Neural cell (in vitro differentiated cells): ENCODE results near the gene TUG1. TPM values are rescaled to one million over a fixed set of nuclear protein-coding genes. Genes with fewer than 3 reads are reported as not detected.

Source experiments
- H2AFZ ChIP-seq: fragments of 200-600, 300-800 bp; sonication (generic), shearing (Covaris generic); 2 replicates; pipeline ENCODE4 v1.6.0; 2014; ENCODE audit warnings: low read depth, mild to moderate bottlenecking, antibody characterized with exemption, low read length, moderate library complexity
- H3F3A ChIP-seq: fragments of 200-600 bp; shearing (Covaris generic); 2 replicates; pipeline ENCODE4 v1.6.1; 2016; ENCODE audit warnings: mild to moderate bottlenecking, moderate library complexity, mixed read lengths, antibody characterized with exemption, low read length; ENCODE audit not compliant: insufficient read depth, poor library complexity, severe bottlenecking
- H3K27ac ChIP-seq: fragments of 200-600, 300-800 bp; sonication (generic), shearing (Covaris generic); 2 replicates; pipeline ENCODE4 v1.5.1; 2014; ENCODE audit warnings: mild to moderate bottlenecking, low read length, moderate library complexity
- H3K27me3 ChIP-seq: fragments of 300-800, 200-600 bp; sonication (generic), shearing (Covaris generic); 2 replicates; pipeline ENCODE4 v1.6.0; 2014; ENCODE audit warnings: mild to moderate bottlenecking, low read depth, low read length, moderate library complexity; ENCODE audit not compliant: insufficient read depth
- H3K36me3 ChIP-seq: fragments of 300-800, 200-600 bp; sonication (generic), shearing (Covaris generic); 2 replicates; pipeline ENCODE4 v1.5.1; 2014; ENCODE audit warnings: mild to moderate bottlenecking, antibody characterized with exemption, low read length, moderate library complexity; ENCODE audit not compliant: insufficient read depth
- H3K4me2 ChIP-seq: fragments of 300-800, 200-600 bp; sonication (generic), shearing (Covaris generic); 2 replicates; pipeline ENCODE4 v1.6.0; 2014; ENCODE audit warnings: mild to moderate bottlenecking, low read length
- H3K4me3 ChIP-seq: fragments of 300-800, 200-600 bp; sonication (generic), shearing (Covaris generic); 2 replicates; pipeline ENCODE4 v1.5.1; 2014; ENCODE audit warnings: mild to moderate bottlenecking, low read length, moderate library complexity
- H3K79me2 ChIP-seq: fragments of 200-600 bp; shearing (Covaris generic); replicated peaks from 2 replicates; pipeline ENCODE4 v1.6.0; 2014; ENCODE audit warnings: mild to moderate bottlenecking, low read length, moderate library complexity; ENCODE audit not compliant: insufficient read depth
- H3K9ac ChIP-seq: fragments of 300-800, 200-600 bp; sonication (generic), shearing (Covaris generic); 2 replicates; pipeline ENCODE4 v1.6.1; 2016; ENCODE audit warnings: mild to moderate bottlenecking, low read length, mixed read lengths
- H3K9me2 ChIP-seq: fragments of 200-600 bp; shearing (Covaris generic); 2 replicates; pipeline ENCODE4 v1.6.1; 2016; ENCODE audit warnings: mild to moderate bottlenecking, low read length, mixed read lengths; ENCODE audit not compliant: insufficient read depth
- H3K9me3 ChIP-seq: fragments of 200-600, 300-800 bp; sonication (generic), shearing (Covaris generic); 2 replicates; pipeline ENCODE4 v1.6.1; 2016; ENCODE audit warnings: mild to moderate bottlenecking, mixed run types, low read length, moderate library complexity, mixed read lengths
- H4K20me1 ChIP-seq: fragments of 200-600 bp; shearing (Covaris generic); 2 replicates; pipeline ENCODE4 v1.6.1; 2016; ENCODE audit warnings: mild to moderate bottlenecking, mixed run types; ENCODE audit not compliant: insufficient read depth
- EP300 ChIP-seq: fragments of 450-650 bp; conservative IDR thresholded peaks from 2 replicates; pipeline ENCODE4 v1.6.1; 2014; ENCODE audit warnings: antibody characterized with exemption, mild to moderate bottlenecking, moderate library complexity; ENCODE audit not compliant: poor library complexity, severe bottlenecking
- EZH2 ChIP-seq: fragments of 200-600, 300-800 bp; shearing (Covaris generic), sonication (generic); IDR thresholded peaks from 2 replicates; pipeline ENCODE4 v1.6.1; 2014; ENCODE audit warnings: antibody characterized with exemption, low read length, borderline replicate concordance, mild to moderate bottlenecking; ENCODE audit not compliant: insufficient read depth, poor library complexity, severe bottlenecking
- MXI1 ChIP-seq: fragments of 450-650 bp; conservative IDR thresholded peaks from 2 replicates; pipeline ENCODE4 v1.6.1; 2014; ENCODE audit warnings: antibody characterized with exemption, mild to moderate bottlenecking; ENCODE audit not compliant: poor library complexity, severe bottlenecking
- POLR2AphosphoS5 ChIP-seq: IDR thresholded peaks from 2 replicates; pipeline ENCODE4 v1.6.1; 2012
- RAD21 ChIP-seq: fragments of 450-650 bp; conservative IDR thresholded peaks from 2 replicates; pipeline ENCODE4 v1.6.1; 2014; ENCODE audit warnings: antibody characterized with exemption, mild to moderate bottlenecking, moderate library complexity
- SMC3 ChIP-seq: fragments of 450-650 bp; conservative IDR thresholded peaks from 2 replicates; pipeline ENCODE4 v1.6.1; 2014; ENCODE audit warnings: antibody characterized with exemption, mild to moderate bottlenecking, moderate library complexity; ENCODE audit not compliant: poor library complexity
- TAF1 ChIP-seq: IDR thresholded peaks from 2 replicates; pipeline ENCODE4 v1.6.1; 2012; ENCODE audit warnings: low read depth
- polyA plus RNA-seq: library from polyadenylated mRNA; depleted of rRNA; stranded (reverse); fragments of >200 nt; gene quantifications from 2 replicates; pipeline ENCODE4 v1.2.3, GENCODE V29; 2014
- small RNA-seq, 3 experiments: library from RNA; depleted of rRNA; stranded (forward); fragments of <200 nt; gene quantifications; one replicate each; pipeline ENCODE3, GENCODE V24; 2012
- TF ChIP-seq, protein P1 (sequence below): fragments of 450-650 bp; IDR thresholded peaks from 2 replicates; pipeline ENCODE4 v1.5.1; 2014; ENCODE audit warnings: antibody characterized with exemption, mild to moderate bottlenecking, moderate library complexity; ENCODE audit not compliant: poor library complexity, severe bottlenecking
- TF ChIP-seq, protein P2 (sequence below): IDR thresholded peaks from 2 replicates; pipeline ENCODE4 v1.6.1; 2012; ENCODE audit warnings: borderline replicate concordance

The TUG1 gene
- polyA plus RNA-seq, 1 donor from 2014 or later, result 73.5 TPM

DNA sequence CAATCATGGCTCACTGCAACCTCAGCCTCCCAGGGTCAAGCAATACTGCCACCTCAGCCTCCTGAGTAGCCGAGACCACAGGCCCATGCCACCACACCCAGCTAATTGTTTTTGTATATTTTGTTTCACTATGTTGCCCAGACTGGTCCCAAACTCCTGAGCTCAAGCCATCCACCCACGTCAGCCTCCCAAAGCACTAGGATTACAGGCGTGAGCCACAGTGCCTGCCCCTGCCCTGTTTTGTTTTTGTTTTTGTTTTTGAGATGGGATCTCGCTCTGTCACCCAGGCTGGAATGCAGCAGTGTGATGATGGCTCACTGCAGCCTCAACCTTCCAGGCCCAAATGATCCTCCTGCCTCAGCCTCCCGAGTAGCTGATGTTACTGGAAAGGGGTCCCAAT, 53.5 kb downstream of the TUG1 start:
- no peak overlapping the region for H2AFZ ChIP-seq
- no peaks in the 10 kb centered on the region for H3F3A ChIP-seq
- no peaks in the 10 kb centered on the region for H3K9me3 ChIP-seq
- no peaks in the 10 kb centered on the region for H4K20me1 ChIP-seq
- no peaks in the 10 kb centered on the region for H3K36me3 ChIP-seq
- H3K9me2 ChIP-seq, result no peaks in the 10 kb centered on the region
- H3K4me2 ChIP-seq, result no peak overlapping the region
- H3K9ac ChIP-seq, result no peak overlapping the region
- H3K27me3 ChIP-seq, result no peaks in the 10 kb centered on the region
- H3K79me2 ChIP-seq, result no peaks in the 10 kb centered on the region
- TF ChIP-seq EP300, result no peak
- TF ChIP-seq TAF1, result no peak
- TF ChIP-seq, protein P1, sequence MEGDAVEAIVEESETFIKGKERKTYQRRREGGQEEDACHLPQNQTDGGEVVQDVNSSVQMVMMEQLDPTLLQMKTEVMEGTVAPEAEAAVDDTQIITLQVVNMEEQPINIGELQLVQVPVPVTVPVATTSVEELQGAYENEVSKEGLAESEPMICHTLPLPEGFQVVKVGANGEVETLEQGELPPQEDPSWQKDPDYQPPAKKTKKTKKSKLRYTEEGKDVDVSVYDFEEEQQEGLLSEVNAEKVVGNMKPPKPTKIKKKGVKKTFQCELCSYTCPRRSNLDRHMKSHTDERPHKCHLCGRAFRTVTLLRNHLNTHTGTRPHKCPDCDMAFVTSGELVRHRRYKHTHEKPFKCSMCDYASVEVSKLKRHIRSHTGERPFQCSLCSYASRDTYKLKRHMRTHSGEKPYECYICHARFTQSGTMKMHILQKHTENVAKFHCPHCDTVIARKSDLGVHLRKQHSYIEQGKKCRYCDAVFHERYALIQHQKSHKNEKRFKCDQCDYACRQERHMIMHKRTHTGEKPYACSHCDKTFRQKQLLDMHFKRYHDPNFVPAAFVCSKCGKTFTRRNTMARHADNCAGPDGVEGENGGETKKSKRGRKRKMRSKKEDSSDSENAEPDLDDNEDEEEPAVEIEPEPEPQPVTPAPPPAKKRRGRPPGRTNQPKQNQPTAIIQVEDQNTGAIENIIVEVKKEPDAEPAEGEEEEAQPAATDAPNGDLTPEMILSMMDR, result no peak
- no peak for TF ChIP-seq RAD21
- TF ChIP-seq POLR2AphosphoS5, result no peak
- TF ChIP-seq, protein P2, sequence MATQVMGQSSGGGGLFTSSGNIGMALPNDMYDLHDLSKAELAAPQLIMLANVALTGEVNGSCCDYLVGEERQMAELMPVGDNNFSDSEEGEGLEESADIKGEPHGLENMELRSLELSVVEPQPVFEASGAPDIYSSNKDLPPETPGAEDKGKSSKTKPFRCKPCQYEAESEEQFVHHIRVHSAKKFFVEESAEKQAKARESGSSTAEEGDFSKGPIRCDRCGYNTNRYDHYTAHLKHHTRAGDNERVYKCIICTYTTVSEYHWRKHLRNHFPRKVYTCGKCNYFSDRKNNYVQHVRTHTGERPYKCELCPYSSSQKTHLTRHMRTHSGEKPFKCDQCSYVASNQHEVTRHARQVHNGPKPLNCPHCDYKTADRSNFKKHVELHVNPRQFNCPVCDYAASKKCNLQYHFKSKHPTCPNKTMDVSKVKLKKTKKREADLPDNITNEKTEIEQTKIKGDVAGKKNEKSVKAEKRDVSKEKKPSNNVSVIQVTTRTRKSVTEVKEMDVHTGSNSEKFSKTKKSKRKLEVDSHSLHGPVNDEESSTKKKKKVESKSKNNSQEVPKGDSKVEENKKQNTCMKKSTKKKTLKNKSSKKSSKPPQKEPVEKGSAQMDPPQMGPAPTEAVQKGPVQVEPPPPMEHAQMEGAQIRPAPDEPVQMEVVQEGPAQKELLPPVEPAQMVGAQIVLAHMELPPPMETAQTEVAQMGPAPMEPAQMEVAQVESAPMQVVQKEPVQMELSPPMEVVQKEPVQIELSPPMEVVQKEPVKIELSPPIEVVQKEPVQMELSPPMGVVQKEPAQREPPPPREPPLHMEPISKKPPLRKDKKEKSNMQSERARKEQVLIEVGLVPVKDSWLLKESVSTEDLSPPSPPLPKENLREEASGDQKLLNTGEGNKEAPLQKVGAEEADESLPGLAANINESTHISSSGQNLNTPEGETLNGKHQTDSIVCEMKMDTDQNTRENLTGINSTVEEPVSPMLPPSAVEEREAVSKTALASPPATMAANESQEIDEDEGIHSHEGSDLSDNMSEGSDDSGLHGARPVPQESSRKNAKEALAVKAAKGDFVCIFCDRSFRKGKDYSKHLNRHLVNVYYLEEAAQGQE, result no peak
- TF ChIP-seq MXI1, result no peak
- TF ChIP-seq EZH2, result no peak
- TF ChIP-seq SMC3, result no peak
- H3K27ac ChIP-seq, result no peak overlapping the region
- H3K4me3 ChIP-seq, result no peak overlapping the region

Small RNA genes lying within 50 kb of the gene (small RNA-seq; reads per million reads assigned to genes)
- 0 reads per million in 3 experiments for gene RF01892

Other genes starting within 250 kb of the TUG1 start
- 15.1 and 16.2 TPM in 2 replicates for gene MORC2, start 491 bp upstream of the TUG1 start, polyA plus RNA-seq
- 2.8 and 3.4 TPM in 2 replicates for gene SMTN, start 112.1 kb downstream of the TUG1 start, polyA plus RNA-seq
- 6.3 and 6.6 TPM in 2 replicates for gene SELENOM, start 138.3 kb downstream of the TUG1 start, polyA plus RNA-seq
- 3.7 and 9.4 TPM in 2 replicates for gene INPP5J, start 153.7 kb downstream of the TUG1 start, polyA plus RNA-seq
- not detected in 2 replicates for gene PLA2G3, start 171.2 kb downstream of the TUG1 start, polyA plus RNA-seq
- 38.5 and 42.2 TPM in 2 replicates for gene RNF185, start 190.9 kb downstream of the TUG1 start, polyA plus RNA-seq
- gene LIMK2, start 243.0 kb downstream of the TUG1 start, polyA plus RNA-seq, result 44.2 and 52.8 TPM in 2 replicates